Measurements from ENCODE around the gene NFKBIL1.
"Not testable (repeated sequence)": the region's sequence is repeated elsewhere in the genome, so short reads cannot be mapped to it uniquely, and the experiment has no call there.

Gene NFKBIL1

GRCh38 chr6:31581434-31582229, 34.2 kb downstream of the NFKBIL1 start:
- no peak for DNase-seq

GRCh38 chr6:31582230-31582643, 34.8 kb downstream of the NFKBIL1 start, which contains the start of gene LTB:
Gene LTB (minus strand): TSS chr6:31582424. CDS start chr6:31582417, 7 bp downstream.
- DNase-seq, result no peak

GRCh38 chr6:31585491-31585890, 38.1 kb downstream of the NFKBIL1 start:
- DNase-seq, result no peak

- no peak for DNase-seq
Measured at GRCh38 chr6:31586008-31586407, 38.6 kb downstream of the NFKBIL1 start, which contains the start of gene LST1. Gene LST1 (plus strand): TSS chr6:31586277. CDS start chr6:31587300, 1,023 bp downstream.

- no peak for DNase-seq
Measured at GRCh38 chr6:31586599-31587281, 39.3 kb downstream of the NFKBIL1 start.

- no peak for DNase-seq
Measured at GRCh38 chr6:31587791-31588777, 40.7 kb downstream of the NFKBIL1 start.

- no peak for DNase-seq
Measured at GRCh38 chr6:31588871-31589650, 41.7 kb downstream of the NFKBIL1 start.

GRCh38 chr6:31590691-31591090, 43.3 kb downstream of the NFKBIL1 start:
- not testable (repeated sequence) for DNase-seq

GRCh38 chr6:31592396-31592771, 45.0 kb downstream of the NFKBIL1 start:
- DNase-seq, result no peak

- peak; percentile 28 for DNase-seq
Measured at GRCh38 chr6:31597006-31597405, 49.6 kb downstream of the NFKBIL1 start.

- no peak for DNase-seq
Measured at GRCh38 chr6:31607317-31607716, 59.9 kb downstream of the NFKBIL1 start.

Data from fibroblast of skin of abdomen (primary cell).